CD8-positive, alpha-beta memory T cell (primary cell): ENCODE results near the gene CORO7. TPM values are rescaled to one million over a fixed set of nuclear protein-coding genes. Genes with fewer than 3 reads are reported as not detected.
A peak's percentile ranks its signal among the peaks of the same experiment; 100 is the strongest.

ENCODE experiments used
- CTCF ChIA-PET: fragments of 350-600 bp; sonication (Branson Sonifier 250); formaldehyde crosslinking; loops from one replicate; lab custom pipeline; 2021; ENCODE audit warnings: antibody characterized with exemption; lab: Charles Lee
- POLR2A ChIA-PET: fragments of 350-600 bp; sonication (Branson Sonifier 250); formaldehyde crosslinking; loops from one replicate; lab custom pipeline; 2021; ENCODE audit warnings: antibody characterized with exemption; lab: Charles Lee
- DNase-seq, 5 donors: peaks; one replicate each; pipeline versions ENCODE4 v3.0.0 to v3.0.0-alpha.2; 2020 to 2022; ENCODE audit warnings: mixed read lengths in 1 of 5
- H3K27ac ChIP-seq: one replicate; pipeline ENCODE4 v1.7.0; 2013; ENCODE audit warnings: low read depth, mild to moderate bottlenecking, low read length, moderate library complexity
- H3K27me3 ChIP-seq: 2 replicates; pipeline ENCODE4 v1.7.0; 2013; ENCODE audit warnings: low read length, mild to moderate bottlenecking; ENCODE audit not compliant: insufficient read depth, poor library complexity, severe bottlenecking
- H3K36me3 ChIP-seq: 2 replicates; pipeline ENCODE4 v1.7.0; 2013; ENCODE audit warnings: mild to moderate bottlenecking, low read length, moderate library complexity; ENCODE audit not compliant: insufficient read depth
- H3K4me1 ChIP-seq: 2 replicates; pipeline ENCODE4 v1.7.0; 2013; ENCODE audit warnings: mild to moderate bottlenecking, low read length, moderate library complexity; ENCODE audit not compliant: insufficient read depth
- H3K4me3 ChIP-seq: 2 replicates; pipeline ENCODE4 v1.7.0; 2013; ENCODE audit warnings: mild to moderate bottlenecking, low read length
- H3K9me3 ChIP-seq: 2 replicates; pipeline ENCODE4 v1.7.0; 2013; ENCODE audit warnings: mild to moderate bottlenecking, low read length
- H3K27ac Mint-ChIP-seq, 8 donors: one replicate each; pipeline ENCODE4 v1.8.0; 2020 to 2021; ENCODE audit warnings: mixed read lengths in 8 of 8, mild to moderate bottlenecking in 6 of 8, inconsistent platforms in 3 of 8, moderate library complexity in 3 of 8
- H3K27me3 Mint-ChIP-seq, 2 donors: one replicate each; pipeline ENCODE4 v1.8.0; 2020 to 2021; ENCODE audit warnings: mixed read lengths in 2 of 2, mild to moderate bottlenecking in 1 of 2, moderate library complexity in 1 of 2
- H3K36me3 Mint-ChIP-seq, 3 donors: one replicate each; pipeline ENCODE4 v1.8.0; 2020 to 2021; ENCODE audit warnings: mixed read lengths in 3 of 3, inconsistent platforms in 1 of 3, mild to moderate bottlenecking in 1 of 3
- H3K4me1 Mint-ChIP-seq, 3 donors: one replicate each; pipeline ENCODE4 v1.8.0; 2020 to 2021; ENCODE audit warnings: mixed read lengths in 3 of 3, inconsistent platforms in 1 of 3, mild to moderate bottlenecking in 1 of 3
- H3K4me3 Mint-ChIP-seq, 7 donors: one replicate each; pipeline ENCODE4 v1.8.0; 2020 to 2021; ENCODE audit warnings: mixed read lengths in 7 of 7, mild to moderate bottlenecking in 6 of 7, moderate library complexity in 4 of 7, inconsistent platforms in 2 of 7
- H3K9me3 Mint-ChIP-seq, 5 donors: one replicate each; pipeline ENCODE4 v1.8.0; 2020 to 2022; ENCODE audit warnings: mixed read lengths in 5 of 5, mild to moderate bottlenecking in 3 of 5, moderate library complexity in 2 of 5, inconsistent platforms in 1 of 5
- polyA plus RNA-seq: library from polyadenylated mRNA; unstranded; fragments of 300-500 nt; fragmentation: Illumina TruSeq; gene quantifications from one replicate; pipeline ENCODE4 v1.2.3, GENCODE V29; 2021
- total RNA-seq, 2 experiments: library from RNA; stranded (reverse); gene quantifications; one replicate each; pipeline ENCODE4 v1.2.3, GENCODE V29; 2021

The CORO7 gene
- total and polyA plus RNA-seq, 3 experiments from 2014 or later = 92.0 to 129 (median 96.3) TPM

GRCh38 chr16:4435337-4436067 is 19.1 kb upstream of the CORO7 start:
- Mint-ChIP-seq H3K36me3 (peaks cover 5 to 69% (median 19%) of the 10 kb centered on the region in 3 donors), H3K9me3 (no peaks in the 10 kb centered on the region), H3K27me3 (no peaks in the 10 kb centered on the region), H3K27ac (peak overlapping the region in 2 of 8 donors; percentile 40 to 60), H3K4me1 (peaks cover 13 to 17% (median 16%) of the 10 kb centered on the region in 3 donors), H3K4me3 (no peak overlapping the region)
- Histone ChIP-seq H3K27ac (no peak overlapping the region), H3K4me3 (no peak overlapping the region), H3K4me1 (no peaks in the 10 kb centered on the region), H3K36me3 (peaks cover 41% of the 10 kb centered on the region), H3K9me3 (no peaks in the 10 kb centered on the region), H3K27me3 (no peaks in the 10 kb centered on the region)
- POLR2A ChIA-PET = no interaction called here
- no peak for DNase-seq
- CTCF ChIA-PET = interaction anchor here (1.3 kb wide), 1 partner anchor 24 kb away, joined by 3 read pairs; no protein-coding TSS in a partner anchor

DNA sequence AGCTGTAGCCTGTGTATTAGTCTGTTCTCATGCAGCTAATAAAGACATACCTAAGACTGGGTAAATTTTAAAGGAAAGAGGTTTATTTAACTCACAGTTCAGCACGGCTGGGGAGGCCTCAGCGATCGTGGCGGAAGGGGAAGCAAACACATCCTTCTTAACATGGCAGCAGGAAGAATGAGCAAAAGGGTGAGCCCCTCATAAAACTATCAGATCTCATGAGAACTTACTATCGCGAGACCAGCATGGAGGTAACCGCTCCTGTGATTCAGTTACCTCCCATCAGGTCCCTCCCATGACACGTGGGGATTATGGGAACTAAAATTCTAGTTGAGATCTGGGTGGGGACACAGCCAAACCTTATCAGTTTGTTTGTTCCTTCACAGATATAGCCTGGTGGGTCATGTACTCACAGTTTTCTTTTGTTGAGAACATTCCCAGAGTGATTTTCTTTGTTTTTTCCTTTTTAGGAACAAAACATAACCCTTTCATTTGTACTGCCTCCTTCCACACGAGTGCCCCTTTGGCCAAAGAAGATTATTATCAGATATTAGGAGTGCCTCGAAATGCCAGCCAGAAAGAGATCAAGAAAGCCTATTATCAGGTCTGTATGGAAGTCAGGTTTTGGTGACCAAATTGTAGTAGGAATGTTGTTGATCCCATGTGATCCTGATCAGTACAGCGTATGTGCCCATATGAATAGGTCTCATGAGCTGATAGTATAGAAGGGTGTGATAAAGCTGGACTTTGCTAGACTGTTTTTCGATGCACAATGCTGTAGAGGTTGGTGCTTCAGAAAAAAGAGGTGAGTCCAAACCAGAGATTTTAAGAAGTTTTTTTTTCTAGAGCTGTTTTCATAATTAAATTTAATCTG is 17.8 kb upstream of the CORO7 start:
- Histone ChIP-seq H3K27ac (peak overlapping the region; percentile 68), H3K4me3 (no peak overlapping the region), H3K4me1 (no peaks in the 10 kb centered on the region), H3K36me3 (peaks cover 35% of the 10 kb centered on the region), H3K9me3 (no peaks in the 10 kb centered on the region), H3K27me3 (no peaks in the 10 kb centered on the region)
- CTCF ChIA-PET = interaction anchor here (1.3 kb wide), 1 partner anchor 25 kb away, joined by 3 read pairs; no protein-coding TSS in a partner anchor
- no peaks in the 10 kb centered on the region for H3K9me3 Mint-ChIP-seq
- H3K4me1 Mint-ChIP-seq = peaks cover 12 to 13% (median 12%) of the 10 kb centered on the region in 3 donors
- POLR2A ChIA-PET = no interaction called here
- peak overlapping the region in 4 of 8 donors; percentile 36 to 69 (median 52) for H3K27ac Mint-ChIP-seq
- no peaks in the 10 kb centered on the region for H3K27me3 Mint-ChIP-seq
- no peak overlapping the region for H3K4me3 Mint-ChIP-seq
- DNase-seq = no peak
- H3K36me3 Mint-ChIP-seq = peaks cover 5 to 66% (median 18%) of the 10 kb centered on the region in 3 donors

- ChIA-PET CTCF (no interaction called here), POLR2A (no interaction called here)
- H3K27ac Mint-ChIP-seq = peak overlapping the region in 5 of 8 donors; percentile 24 to 83 (median 29)
- Histone ChIP-seq H3K27me3 (no peaks in the 10 kb centered on the region), H3K4me3 (no peak overlapping the region), H3K4me1 (no peaks in the 10 kb centered on the region), H3K36me3 (peaks cover 35% of the 10 kb centered on the region), H3K9me3 (no peaks in the 10 kb centered on the region), H3K27ac (peak overlapping the region; percentile 55)
- H3K4me1 Mint-ChIP-seq = peaks cover 16 to 17% (median 17%) of the 10 kb centered on the region in 3 donors
- H3K36me3 Mint-ChIP-seq = peaks cover 5 to 65% (median 21%) of the 10 kb centered on the region in 3 donors
- peak overlapping the region in 2 of 7 donors; percentile 29 to 56 for H3K4me3 Mint-ChIP-seq
- no peaks in the 10 kb centered on the region for H3K9me3 Mint-ChIP-seq
- DNase-seq = no peak
- H3K27me3 Mint-ChIP-seq = no peaks in the 10 kb centered on the region
Measured at GRCh38 chr16:4433228-4433627, 16.8 kb upstream of the CORO7 start.

DNA sequence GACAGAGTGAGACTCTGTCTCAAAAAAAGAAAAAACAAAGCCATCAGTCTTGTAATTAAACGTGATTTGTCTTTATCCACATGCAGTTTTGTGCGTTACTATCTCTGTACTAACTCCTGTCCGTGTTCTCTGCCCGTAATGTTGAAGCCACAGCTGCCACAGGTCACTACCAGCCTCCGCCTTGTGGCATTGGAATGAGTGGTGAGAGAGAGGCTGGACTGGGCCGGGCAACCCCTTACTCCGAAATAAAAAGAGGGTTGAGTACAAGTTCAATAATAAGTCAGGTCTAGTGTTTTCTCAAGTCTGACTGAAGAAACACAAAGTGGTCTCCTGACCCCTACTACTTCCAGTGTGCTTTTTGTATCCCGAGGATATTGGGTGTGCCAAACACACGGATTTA is 14.6 kb upstream of the CORO7 start:
- H3K4me1 Mint-ChIP-seq = peaks cover 31 to 34% (median 33%) of the 10 kb centered on the region in 3 donors
- H3K27ac ChIP-seq = no peak overlapping the region
- CTCF ChIA-PET = no interaction called here
- H3K4me3 Mint-ChIP-seq = no peak overlapping the region
- no peaks in the 10 kb centered on the region for H3K27me3 Mint-ChIP-seq
- H3K36me3 ChIP-seq = peaks cover 19% of the 10 kb centered on the region
- POLR2A ChIA-PET = no interaction called here
- H3K27ac Mint-ChIP-seq = peak overlapping the region in 4 of 8 donors; percentile 12 to 76 (median 40)
- no peak overlapping the region for H3K4me3 ChIP-seq
- no peaks in the 10 kb centered on the region for H3K9me3 Mint-ChIP-seq
- H3K4me1 ChIP-seq = peaks cover 16% of the 10 kb centered on the region
- no peaks in the 10 kb centered on the region for H3K27me3 ChIP-seq
- peaks cover 2 to 54% (median 15%) of the 10 kb centered on the region in 3 donors for H3K36me3 Mint-ChIP-seq
- DNase-seq = no peak
- no peaks in the 10 kb centered on the region for H3K9me3 ChIP-seq

GRCh38 chr16:4428500-4428899 is 12.1 kb upstream of the CORO7 start:
- no peaks in the 10 kb centered on the region for H3K27me3 ChIP-seq
- Mint-ChIP-seq H3K9me3 (peaks cover 0 to 2% (median 0%) of the 10 kb centered on the region in 5 donors), H3K27ac (peak overlapping the region in 3 of 8 donors; percentile 12 to 51 (median 49)), H3K4me3 (no peak overlapping the region), H3K4me1 (peaks cover 31 to 42% (median 40%) of the 10 kb centered on the region in 3 donors), H3K27me3 (peaks cover 0 to 3% of the 10 kb centered on the region in 2 donors), H3K36me3 (peaks cover 0 to 41% (median 7%) of the 10 kb centered on the region in 3 donors)
- ChIA-PET POLR2A (interaction anchor here (0.7 kb wide), 1 partner anchor 13 kb away, joined by 3 read pairs; the partner anchor contains the start of gene CORO7), CTCF (interaction anchor here (1.6 kb wide), 1 partner anchor 9 kb away, joined by 4 read pairs; no protein-coding TSS in a partner anchor)
- no peak for DNase-seq
- peaks cover 10% of the 10 kb centered on the region for H3K36me3 ChIP-seq
- H3K4me3 ChIP-seq = no peak overlapping the region
- H3K9me3 ChIP-seq = no peaks in the 10 kb centered on the region
- no peak overlapping the region for H3K27ac ChIP-seq
- H3K4me1 ChIP-seq = peaks cover 23% of the 10 kb centered on the region

DNA sequence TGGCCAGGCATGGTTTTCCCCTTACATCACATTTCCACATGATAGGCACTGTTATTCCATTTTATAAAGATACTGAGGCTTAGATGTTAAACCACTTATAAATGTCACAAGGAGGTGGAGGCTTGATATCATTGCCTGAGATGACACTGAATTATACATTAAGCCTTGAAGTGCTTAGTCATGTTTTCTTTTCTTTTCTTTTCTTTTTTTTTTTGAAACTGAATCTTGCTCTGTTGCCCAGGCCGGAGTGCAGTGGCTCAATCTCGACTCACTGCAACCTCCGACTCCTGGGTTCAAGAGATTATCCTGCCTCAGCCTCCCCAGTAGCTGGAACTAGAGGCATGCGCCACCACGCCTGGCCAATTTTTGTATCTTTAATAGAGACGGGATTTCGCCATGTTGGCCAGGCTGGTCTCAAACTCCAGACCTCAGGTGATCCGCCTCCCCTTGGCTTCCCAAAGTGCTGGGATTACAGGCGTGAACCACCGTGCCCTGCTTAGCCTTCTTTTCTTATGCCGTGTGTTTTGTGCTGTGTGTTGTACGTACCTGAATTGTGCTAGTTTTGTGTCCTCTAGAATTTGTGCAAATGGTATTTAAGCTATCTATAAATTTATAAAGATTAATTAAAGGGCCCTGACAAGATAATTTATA is 10.5 kb upstream of the CORO7 start:
- Histone ChIP-seq H3K4me3 (peak overlapping the region; percentile 94), H3K9me3 (no peaks in the 10 kb centered on the region), H3K36me3 (peaks cover 5% of the 10 kb centered on the region), H3K27me3 (no peaks in the 10 kb centered on the region), H3K27ac (peak overlapping the region; percentile 98), H3K4me1 (peaks cover 23% of the 10 kb centered on the region)
- peak overlapping the region; percentile 91 to 100 (median 98) for H3K4me3 Mint-ChIP-seq
- peak overlapping the region; percentile 93 to 100 (median 99) for H3K27ac Mint-ChIP-seq
- peaks cover 0 to 34% (median 5%) of the 10 kb centered on the region in 3 donors for H3K36me3 Mint-ChIP-seq
- peaks cover 0 to 2% (median 0%) of the 10 kb centered on the region in 5 donors for H3K9me3 Mint-ChIP-seq
- ChIA-PET POLR2A (no interaction called here), CTCF (interaction anchor here (1.6 to 2.0 kb wide), 2 partner anchors 8 to 24 kb away, joined by 4 to 8 read pairs; no protein-coding TSS in a partner anchor)
- DNase-seq = no peak
- peaks cover 0 to 3% of the 10 kb centered on the region in 2 donors for H3K27me3 Mint-ChIP-seq
- H3K4me1 Mint-ChIP-seq = peaks cover 27 to 40% (median 38%) of the 10 kb centered on the region in 3 donors

DNA sequence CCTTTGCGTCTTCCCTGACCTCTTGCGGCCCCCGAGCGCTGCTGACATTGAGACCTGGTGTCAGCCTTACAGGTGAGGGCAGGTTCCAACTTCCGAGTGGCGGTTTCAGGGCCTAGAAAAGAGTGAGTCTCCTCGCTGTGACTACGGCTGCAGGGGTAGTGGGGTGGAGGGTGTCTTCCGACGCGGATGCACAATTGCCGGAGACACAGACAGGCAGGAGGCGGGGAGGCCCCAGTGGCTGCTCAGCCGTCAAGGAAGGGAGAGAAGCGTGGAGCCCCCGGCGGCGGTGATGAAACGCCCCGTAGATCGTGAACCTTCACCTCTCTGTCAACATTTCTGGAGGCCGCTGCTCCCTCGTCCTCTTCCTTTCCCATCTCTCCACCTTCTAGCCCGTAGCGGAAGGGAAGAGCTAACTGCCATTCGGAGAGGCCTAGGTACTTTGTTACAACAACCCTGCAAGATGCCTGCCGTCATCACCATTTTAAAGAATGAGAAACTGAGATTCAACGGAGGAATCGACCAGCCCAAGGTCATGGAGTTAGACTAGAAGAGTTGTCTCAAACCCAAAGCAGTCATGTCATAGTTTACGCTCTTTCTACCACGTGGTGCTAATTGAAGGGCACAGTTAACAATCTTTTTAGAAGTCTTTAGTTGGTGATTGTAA is 9.8 kb upstream of the CORO7 start:
- Histone ChIP-seq H3K27ac (peak overlapping the region; percentile 98), H3K4me3 (peak overlapping the region; percentile 94), H3K4me1 (peaks cover 23% of the 10 kb centered on the region), H3K27me3 (no peaks in the 10 kb centered on the region), H3K36me3 (no peaks in the 10 kb centered on the region), H3K9me3 (no peaks in the 10 kb centered on the region)
- CTCF ChIA-PET = interaction anchor here (2.0 kb wide), 1 partner anchor 23 kb away, joined by 8 read pairs; no protein-coding TSS in a partner anchor
- Mint-ChIP-seq H3K27ac (peak overlapping the region; percentile 93 to 100 (median 99)), H3K4me1 (peaks cover 27 to 40% (median 35%) of the 10 kb centered on the region in 3 donors), H3K27me3 (peaks cover 0 to 3% of the 10 kb centered on the region in 2 donors), H3K9me3 (peaks cover 0 to 2% (median 0%) of the 10 kb centered on the region in 5 donors), H3K36me3 (peaks cover 0 to 29% (median 5%) of the 10 kb centered on the region in 3 donors), H3K4me3 (peak overlapping the region; percentile 91 to 100 (median 98))
- DNase-seq = no peak
- POLR2A ChIA-PET = no interaction called here
